ENCODE data around the gene ZNF618.

DNA sequence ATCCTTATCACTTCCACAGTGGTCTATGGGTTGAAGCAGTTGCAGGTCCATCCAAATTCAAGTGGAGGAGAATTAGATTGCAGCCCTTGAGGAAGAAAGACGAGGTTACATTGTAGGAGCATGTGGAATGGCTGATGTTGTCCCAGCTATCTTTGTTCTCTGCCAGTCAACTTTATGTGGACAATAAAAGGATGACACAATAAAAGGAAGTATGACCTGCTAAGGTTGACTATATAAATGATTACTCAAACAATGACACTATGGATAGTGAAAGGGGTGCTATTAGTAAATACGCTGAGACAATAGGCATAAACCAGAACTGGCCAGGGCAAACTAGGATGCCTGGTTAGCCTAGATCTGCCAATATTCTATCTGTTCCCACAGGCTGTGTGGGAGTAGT, 12.8 kb upstream of the ZNF618 start:
- TF ChIP-seq, protein P1, sequence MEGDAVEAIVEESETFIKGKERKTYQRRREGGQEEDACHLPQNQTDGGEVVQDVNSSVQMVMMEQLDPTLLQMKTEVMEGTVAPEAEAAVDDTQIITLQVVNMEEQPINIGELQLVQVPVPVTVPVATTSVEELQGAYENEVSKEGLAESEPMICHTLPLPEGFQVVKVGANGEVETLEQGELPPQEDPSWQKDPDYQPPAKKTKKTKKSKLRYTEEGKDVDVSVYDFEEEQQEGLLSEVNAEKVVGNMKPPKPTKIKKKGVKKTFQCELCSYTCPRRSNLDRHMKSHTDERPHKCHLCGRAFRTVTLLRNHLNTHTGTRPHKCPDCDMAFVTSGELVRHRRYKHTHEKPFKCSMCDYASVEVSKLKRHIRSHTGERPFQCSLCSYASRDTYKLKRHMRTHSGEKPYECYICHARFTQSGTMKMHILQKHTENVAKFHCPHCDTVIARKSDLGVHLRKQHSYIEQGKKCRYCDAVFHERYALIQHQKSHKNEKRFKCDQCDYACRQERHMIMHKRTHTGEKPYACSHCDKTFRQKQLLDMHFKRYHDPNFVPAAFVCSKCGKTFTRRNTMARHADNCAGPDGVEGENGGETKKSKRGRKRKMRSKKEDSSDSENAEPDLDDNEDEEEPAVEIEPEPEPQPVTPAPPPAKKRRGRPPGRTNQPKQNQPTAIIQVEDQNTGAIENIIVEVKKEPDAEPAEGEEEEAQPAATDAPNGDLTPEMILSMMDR (conservative IDR thresholded peaks at IDR 0.05; ENCODE audit: low read length) = no peak
- TF ChIP-seq EZH2phosphoT487 (IDR thresholded peaks at IDR 0.05; ENCODE audit: borderline replicate concordance) = no peak
